Caki2 (cell line): Measurements from ENCODE around the gene OR51E2. TPM values are rescaled to one million over a fixed set of nuclear protein-coding genes. Genes with fewer than 3 reads are reported as not detected.
"Not testable (repeated sequence)": the region's sequence is repeated elsewhere in the genome, so short reads cannot be mapped to it uniquely, and the experiment has no call there.

ENCODE experiments used
- DNase-seq: peaks from one replicate; pipeline ENCODE4 v3.0.0-alpha.2; 2015; ENCODE audit warnings: low read depth
- in situ Hi-C: cut with HindIII; loops from 2 replicates; pipeline ENCODE4 v1.10.0; 2016; ENCODE audit warnings: low sequenced_read_pairs, low pct_unique_long_range_greater_than_20kb, mixed read lengths
- total RNA-seq: library from RNA; depleted of rRNA; stranded (reverse); fragments of >200 nt; shearing (Covaris generic); gene quantifications from 2 replicates; pipeline ENCODE4 v1.2.3, GENCODE V29; 2014; ENCODE audit warnings: low replicate concordance; rRNA removed

OR51E2 gene, protein sequence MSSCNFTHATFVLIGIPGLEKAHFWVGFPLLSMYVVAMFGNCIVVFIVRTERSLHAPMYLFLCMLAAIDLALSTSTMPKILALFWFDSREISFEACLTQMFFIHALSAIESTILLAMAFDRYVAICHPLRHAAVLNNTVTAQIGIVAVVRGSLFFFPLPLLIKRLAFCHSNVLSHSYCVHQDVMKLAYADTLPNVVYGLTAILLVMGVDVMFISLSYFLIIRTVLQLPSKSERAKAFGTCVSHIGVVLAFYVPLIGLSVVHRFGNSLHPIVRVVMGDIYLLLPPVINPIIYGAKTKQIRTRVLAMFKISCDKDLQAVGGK
- total RNA-seq, result 0.17 TPM in 1 of 2 replicates, not detected in the other

DNA sequence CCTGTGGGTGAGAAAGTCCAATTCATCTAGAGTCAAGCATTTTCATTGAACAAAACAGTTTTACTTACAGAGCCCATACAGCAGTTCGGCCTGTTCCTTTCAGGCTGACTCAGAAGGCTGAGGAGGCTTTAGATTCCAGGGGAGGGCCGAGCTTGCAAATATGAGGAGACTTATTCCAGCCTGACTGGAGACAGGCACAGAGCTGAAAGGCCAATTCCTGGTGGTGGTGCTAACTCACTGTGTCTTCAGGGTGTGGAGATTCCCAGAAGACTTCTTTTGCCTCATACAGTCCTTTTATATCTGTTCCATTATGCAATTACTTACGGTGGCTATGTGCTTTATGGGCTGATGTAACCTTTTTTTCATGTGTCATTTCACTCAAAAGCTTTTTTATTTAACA lies at the start of gene OR51E2:
Gene OR51E2, minus strand, starts transcription at position 269 of the 400 bp plus-strand sequence. CDS start 15,142 bp downstream, outside the sequence.
- no peak for DNase-seq
- in situ Hi-C loops, result no loop called here

DNA sequence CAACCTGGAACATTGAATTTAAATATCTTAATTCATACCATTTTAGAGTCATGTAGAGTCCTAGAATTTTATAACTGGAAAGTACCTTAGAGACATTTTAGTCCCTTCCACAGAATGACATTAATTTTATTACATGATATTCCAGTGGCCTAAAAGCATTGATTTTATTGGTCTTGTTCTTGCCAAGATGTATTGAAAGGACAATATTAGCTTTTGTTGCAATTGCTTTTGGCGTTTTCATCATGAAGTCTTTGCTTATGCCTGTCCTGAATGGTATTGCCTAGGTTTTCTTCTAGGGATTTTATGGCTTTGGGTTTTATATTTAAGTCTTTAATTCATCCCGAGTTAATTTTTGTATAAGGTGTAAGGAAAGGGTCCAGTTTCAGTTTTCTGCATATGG lies 43.1 kb upstream of the OR51E2 start:
- in situ Hi-C loops, result no loop called here
- DNase-seq, result no peak

DNA sequence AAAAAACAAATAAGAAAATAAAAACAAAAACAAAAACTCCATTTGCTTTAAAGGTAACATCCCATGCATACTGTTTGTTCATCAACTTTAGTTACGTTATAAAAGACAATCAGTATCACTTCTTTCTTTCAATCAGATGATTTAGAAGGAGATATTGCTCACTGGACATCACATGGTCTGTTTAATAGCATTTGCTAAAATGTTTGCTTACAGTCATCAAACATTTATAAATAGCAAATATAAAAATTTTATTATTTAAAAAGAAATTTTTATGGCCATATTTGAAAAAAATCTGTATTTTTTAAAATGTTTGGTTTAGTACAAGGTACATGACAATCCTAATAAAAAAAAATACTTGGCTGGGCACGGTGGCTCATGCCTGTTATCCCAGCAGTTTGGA lies 29.5 kb upstream of the OR51E2 start:
- in situ Hi-C loops, result no loop called here

GRCh38 chr11:4722616-4723534 lies 25.2 kb upstream of the OR51E2 start:
- in situ Hi-C loops, result not testable (repeated sequence)

More for the DNA sequence above, 29.5 kb upstream of the OR51E2 start:
- DNase-seq, result no peak

GRCh38 chr11:4714300-4714699 lies 16.6 kb upstream of the OR51E2 start:
- DNase-seq, result no peak
- in situ Hi-C loops, result no loop called here

More at GRCh38 chr11:4722616-4723534, 25.2 kb upstream of the OR51E2 start:
- not testable (repeated sequence) for DNase-seq

DNA sequence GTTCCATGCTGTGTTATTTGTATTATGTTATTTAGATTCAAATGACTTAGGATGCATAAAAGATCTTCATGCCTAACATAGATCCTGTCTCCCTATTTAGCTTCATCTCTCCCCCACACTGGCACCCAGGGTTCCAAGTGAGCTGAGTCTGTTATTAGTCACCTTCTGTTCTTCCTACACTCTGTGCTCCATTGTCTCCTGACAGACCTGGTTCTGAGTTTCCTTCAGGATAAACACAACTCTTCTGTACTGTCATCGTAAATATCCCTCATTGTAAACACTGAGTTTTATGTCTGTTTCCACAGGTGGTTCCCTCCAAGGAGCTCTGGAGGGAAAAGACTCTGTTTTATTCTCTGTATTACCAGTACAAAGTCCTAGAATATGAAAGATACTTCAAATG lies 15.6 kb upstream of the OR51E2 start:
- in situ Hi-C loops, result no loop called here
- no peak for DNase-seq

DNA sequence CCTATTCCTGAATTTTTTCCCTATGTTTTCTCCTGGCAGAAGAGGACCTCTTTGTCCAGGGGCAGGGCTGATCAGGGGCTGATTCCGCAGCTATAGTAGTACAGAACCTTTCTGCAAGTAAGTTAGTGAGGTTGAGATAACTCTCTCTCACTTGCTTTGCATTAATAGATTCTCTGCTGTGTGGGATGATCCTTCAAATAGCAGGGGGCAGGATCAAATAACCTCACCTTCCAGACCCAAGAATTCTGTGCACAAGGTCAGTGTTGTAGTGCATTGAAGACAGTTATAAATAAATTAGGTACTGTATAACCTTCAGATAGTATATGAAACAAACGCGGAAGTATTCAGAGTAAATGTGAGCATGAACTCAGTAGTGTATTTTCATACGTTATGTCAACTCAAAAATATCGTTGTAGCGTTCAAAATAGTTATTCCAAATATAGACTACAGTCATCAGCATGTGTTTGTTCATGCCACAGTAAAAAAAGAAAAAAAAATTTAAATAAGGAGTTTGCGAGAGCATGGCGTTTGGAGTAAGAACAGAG lies 7.2 kb upstream of the OR51E2 start:
- DNase-seq, result no peak
- in situ Hi-C loops, result no loop called here

DNA sequence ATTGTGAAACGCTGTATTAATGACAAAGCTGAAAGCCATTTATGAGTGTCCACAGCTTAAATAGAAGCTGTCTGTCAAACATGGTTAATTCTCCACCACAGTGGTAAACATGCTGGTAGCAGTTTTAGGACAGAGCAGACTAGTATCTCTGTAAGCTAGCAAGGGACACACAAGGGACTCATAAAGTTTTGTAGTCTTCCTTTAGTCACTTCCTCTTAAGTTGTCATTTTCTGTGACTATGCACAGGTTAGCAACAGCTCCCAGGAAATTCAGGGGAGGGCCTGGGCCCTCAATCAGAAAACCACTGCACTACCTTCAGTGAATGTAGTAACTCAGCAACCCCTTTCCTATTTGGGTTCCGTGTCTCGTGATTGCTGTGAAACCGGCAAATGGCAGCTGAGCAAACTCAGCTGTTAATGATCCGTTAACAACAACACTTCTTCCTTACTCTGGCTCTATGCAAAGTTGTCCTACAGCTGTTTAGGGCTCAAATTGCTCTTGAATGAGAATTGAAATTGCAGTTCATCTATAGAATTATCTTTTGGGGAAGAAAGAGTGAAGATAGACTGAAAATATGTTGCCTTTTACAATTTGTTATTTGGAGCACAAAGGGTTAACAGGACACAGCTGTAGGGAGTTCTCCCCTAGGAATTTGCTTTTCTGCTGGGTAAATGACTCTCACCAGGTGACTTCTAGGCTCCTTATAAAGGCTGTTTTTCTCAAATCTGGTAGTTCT lies 6.6 kb upstream of the OR51E2 start, which contains the start of gene MMP26:
Gene MMP26, plus strand, starts transcription at position 731 of the 736 bp plus-strand sequence.
- in situ Hi-C loops, result no loop called here
- no peak for DNase-seq

- no peak for DNase-seq
- in situ Hi-C loops, result no loop called here
Observed at GRCh38 chr11:4700436-4700820, 2.8 kb upstream of the OR51E2 start.

DNA sequence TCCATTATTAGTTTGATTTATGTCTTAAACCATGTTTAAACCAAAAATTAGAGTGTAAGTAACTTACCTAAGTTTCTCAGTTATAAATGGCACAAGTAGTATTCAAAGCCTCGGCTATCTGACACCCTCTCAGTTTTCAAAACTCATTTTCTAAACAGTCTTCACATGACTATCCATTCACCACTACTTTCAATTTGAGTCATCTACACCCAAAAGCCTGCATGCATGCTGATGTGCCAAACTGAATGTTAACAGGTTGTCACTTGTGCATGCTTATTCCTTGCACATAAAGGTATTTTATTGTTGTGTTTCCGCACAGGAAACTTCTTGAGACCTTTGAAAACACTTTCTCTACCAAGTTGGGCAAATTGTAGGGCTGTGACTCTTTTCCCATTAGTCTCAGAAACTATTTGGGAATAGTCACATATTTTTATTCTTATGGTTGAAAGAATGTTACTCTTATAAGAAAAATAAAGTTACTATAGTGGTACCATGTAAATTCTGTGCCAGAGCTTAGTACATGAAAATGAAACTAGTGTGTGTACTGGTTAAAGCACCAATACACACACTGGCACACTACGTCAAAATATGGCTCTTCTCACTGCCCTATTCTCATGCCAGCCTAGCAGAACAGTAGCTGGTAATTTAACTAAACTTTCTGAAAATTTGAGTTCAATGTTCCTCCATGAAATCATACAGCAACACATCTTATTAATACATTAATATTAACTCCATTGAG lies 2.2 kb upstream of the OR51E2 start:
- in situ Hi-C loops, result no loop called here
- no peak for DNase-seq

GRCh38 chr11:4695442-4695841 lies 2.2 kb downstream of the OR51E2 start:
- in situ Hi-C loops, result no loop called here
- DNase-seq, result no peak

DNA sequence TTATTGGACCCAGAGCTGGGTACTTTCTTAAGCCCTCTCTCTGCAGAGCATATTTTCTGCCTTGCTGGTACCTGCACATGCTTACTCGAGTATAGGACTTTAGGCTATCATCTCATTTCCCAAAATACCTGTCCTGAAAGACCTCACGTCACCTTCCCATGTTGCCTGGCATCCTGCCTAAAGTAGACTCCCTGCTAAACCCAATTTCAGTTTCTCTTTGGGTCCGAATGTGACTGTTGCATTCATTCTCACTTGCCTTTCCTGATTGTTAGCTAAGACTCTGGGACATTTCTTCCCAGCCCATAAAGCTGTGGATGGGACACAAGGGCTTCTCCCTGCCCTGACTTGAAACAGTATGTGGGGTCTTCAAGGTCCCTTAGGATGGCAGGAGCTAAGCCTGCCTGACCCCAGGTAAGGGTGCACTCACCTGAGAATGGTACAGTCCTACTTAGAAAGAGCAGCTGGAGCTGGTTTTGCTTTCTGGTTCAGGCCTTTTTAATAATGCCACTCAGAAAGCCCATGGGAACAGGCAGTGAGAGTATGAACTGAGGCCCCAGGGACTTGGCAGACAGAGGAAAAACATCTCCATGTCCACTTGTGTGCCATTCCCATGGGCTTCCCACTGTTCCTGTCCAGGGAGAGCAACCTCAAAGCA lies 12.9 kb downstream of the OR51E2 start:
- DNase-seq, result no peak
- in situ Hi-C loops, result no loop called here

GRCh38 chr11:4682623-4683419 lies 14.8 kb downstream of the OR51E2 start:
- in situ Hi-C loops, result no loop called here
- DNase-seq, result no peak

- no peak for DNase-seq
- in situ Hi-C loops, result no loop called here
Observed at GRCh38 chr11:4680341-4680740, 17.3 kb downstream of the OR51E2 start.

- in situ Hi-C loops, result no loop called here
- DNase-seq, result no peak
Observed at GRCh38 chr11:4677948-4678347, 19.7 kb downstream of the OR51E2 start.

DNA sequence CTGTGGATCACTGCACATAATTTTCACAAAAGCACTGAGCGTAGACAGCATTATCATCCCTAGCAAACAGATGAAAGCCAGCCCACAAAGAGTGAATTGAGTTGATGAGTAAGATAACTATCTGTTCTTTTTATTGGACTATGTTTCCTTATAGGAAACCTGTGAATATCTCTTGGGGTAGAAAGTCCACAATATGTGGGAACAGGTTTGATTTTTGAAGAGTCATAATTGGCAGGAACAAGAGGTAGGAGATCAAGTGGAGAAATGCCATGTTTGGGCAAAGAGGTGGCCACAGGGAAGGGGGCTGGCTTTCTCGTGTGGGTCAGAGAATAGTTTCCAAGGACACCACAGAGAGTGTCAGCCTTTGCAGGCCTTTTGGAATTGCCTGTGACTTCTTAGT lies 23.9 kb downstream of the OR51E2 start:
- in situ Hi-C loops, result no loop called here
- DNase-seq, result no peak
